T-cell (primary cell): ENCODE data around the gene SBK3. TPM values are rescaled to one million over a fixed set of nuclear protein-coding genes. Genes with fewer than 3 reads are reported as not detected.

Experiments used
- ATAC-seq, 4 experiments: fragments of 200-7000 bp in 3 of 4; fragments of 150-1000 bp in 1 of 4; cut with Tn5 transposase; replicated peaks in 1 of 4; 1 replicate in 3 of 4; 2 replicates in 1 of 4; pipeline ENCODE4 v1.10.0; 2021; ENCODE audit warnings: moderate library complexity in 3 of 4, mild to moderate bottlenecking in 2 of 4, moderate number of reproducible peaks in 1 of 4
- CTCF ChIA-PET, 2 donors: fragments of 300-600 bp; sonication (Branson Sonifier 250); formaldehyde crosslinking; loops; one replicate each; lab custom pipeline; 2022; ENCODE audit warnings: antibody characterized with exemption in 2 of 2; lab: Charles Lee
- POLR2A ChIA-PET, 2 donors: fragments of 300-600 bp; sonication (Branson Sonifier 250); formaldehyde crosslinking; loops; one replicate each; lab custom pipeline; 2022; ENCODE audit warnings: antibody characterized with exemption in 2 of 2; lab: Charles Lee
- DNase-seq, 35 experiments: peaks; one replicate each; pipeline versions ENCODE4 v3.0.0 to v3.0.0-alpha.2; 2013 to 2023
- H3K27ac ChIP-seq: one replicate; pipeline ENCODE4 v1.5.1; 2013; ENCODE audit warnings: low read length
- H3K27me3 ChIP-seq, 2 experiments: replicated peaks in 1 of 2; 1 replicate in 1 of 2; 2 replicates in 1 of 2; pipeline versions ENCODE4 v1.6.1 to v1.7.0; 2013; ENCODE audit warnings: low read length in 1 of 2, mixed read lengths in 1 of 2; ENCODE audit not compliant: control insufficient read depth in 2 of 2, insufficient read depth in 2 of 2; ENCODE audit errors: extremely low read depth in 1 of 2
- H3K36me3 ChIP-seq, 2 donors: 1 replicate in 1 of 2; 2 replicates in 1 of 2; pipeline versions ENCODE4 v1.6.1 to v1.7.0; 2013; ENCODE audit warnings: low read length in 1 of 2; ENCODE audit not compliant: control insufficient read depth in 2 of 2, insufficient read depth in 1 of 2; ENCODE audit errors: extremely low read depth in 1 of 2
- H3K4me1 ChIP-seq, 2 experiments: 1 replicate in 1 of 2; 2 replicates in 1 of 2; pipeline versions ENCODE4 v1.6.1 to v1.7.0; 2013; ENCODE audit warnings: low read length in 2 of 2, mixed read lengths in 1 of 2; ENCODE audit not compliant: insufficient read depth in 2 of 2, control insufficient read depth in 1 of 2; ENCODE audit errors: extremely low read depth in 1 of 2
- H3K4me3 ChIP-seq, 2 donors: 1 replicate in 1 of 2; 2 replicates in 1 of 2; pipeline versions ENCODE4 v1.5.1 to v1.7.0; 2013; ENCODE audit warnings: mild to moderate bottlenecking in 2 of 2, low read length in 1 of 2, moderate library complexity in 1 of 2; ENCODE audit not compliant: control insufficient read depth in 1 of 2; ENCODE audit errors: extremely low read depth in 1 of 2
- H3K9me3 ChIP-seq: 2 replicates; pipeline ENCODE4 v1.7.0; 2013
- H3K27ac Mint-ChIP-seq, 2 donors: one replicate each; pipeline ENCODE4 v1.8.0; 2020 to 2021; ENCODE audit warnings: mild to moderate bottlenecking in 2 of 2, mixed read lengths in 2 of 2
- H3K27me3 Mint-ChIP-seq, 2 donors: one replicate each; pipeline ENCODE4 v1.8.0; 2021 to 2022; ENCODE audit warnings: mixed read lengths in 2 of 2
- H3K36me3 Mint-ChIP-seq: one replicate; pipeline ENCODE4 v1.8.0; 2021; ENCODE audit warnings: mixed read lengths
- H3K4me1 Mint-ChIP-seq, 3 donors: one replicate each; pipeline ENCODE4 v1.8.0; 2020 to 2022; ENCODE audit warnings: mixed read lengths in 3 of 3, mild to moderate bottlenecking in 1 of 3
- H3K4me3 Mint-ChIP-seq, 3 donors: one replicate each; pipeline ENCODE4 v1.8.0; 2020 to 2022; ENCODE audit warnings: mild to moderate bottlenecking in 3 of 3, mixed read lengths in 3 of 3, moderate library complexity in 3 of 3
- H3K9me3 Mint-ChIP-seq, 3 donors: one replicate each; pipeline ENCODE4 v1.8.0; 2020 to 2022; ENCODE audit warnings: mixed read lengths in 3 of 3
- WGBS: methylation state at CpG from one replicate; pipeline ENCODE4 v1.1.5; 2013; ENCODE audit warnings: missing lambda C conversion rate; ENCODE audit not compliant: insufficient coverage; 5-methylcytosine and 5-hydroxymethylcytosine counted together
- total RNA-seq, 35 experiments: library from RNA in 6 of 35; stranded (reverse) in 6 of 35; fragments of 120-200 nt in 1 of 35; gene quantifications; one replicate each; pipeline versions ENCODE4 v1.2.1 to v1.2.4 and lab custom pipeline; 2013 to 2026

Gene SBK3
- total RNA-seq, 5 donors from 2014 or later (not counting 1 experiment from before 2014, with no cell fraction given), result not detected

DNA sequence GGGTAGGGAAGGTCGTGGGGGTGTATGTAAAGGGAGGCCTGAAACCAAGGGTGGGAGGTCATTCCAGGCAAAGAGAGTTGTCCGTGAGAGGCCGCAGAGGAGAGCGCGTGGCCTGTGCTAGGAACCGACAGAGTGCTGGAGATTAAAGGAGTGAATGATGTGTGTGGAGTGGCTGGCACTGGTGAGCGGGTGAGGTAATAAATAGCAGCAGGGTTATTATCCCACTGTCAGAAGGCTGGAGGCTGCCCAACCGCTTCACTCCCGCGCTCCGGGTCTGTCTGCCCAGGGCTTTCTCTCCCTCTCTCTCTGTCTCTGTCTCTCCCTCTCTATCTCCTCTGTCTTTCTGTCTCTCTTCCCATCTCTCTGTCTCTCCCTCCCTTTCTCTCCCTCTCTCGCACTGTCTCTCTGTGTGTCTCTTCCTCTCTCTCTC lies 17.9 kb upstream of the SBK3 start:
- no peak overlapping the region for H3K4me3 Mint-ChIP-seq
- ATAC-seq, result no peak
- no peaks in the 10 kb centered on the region for H3K4me1 Mint-ChIP-seq

GRCh38 chr19:55559684-55560083 lies 14.3 kb upstream of the SBK3 start:
- Mint-ChIP-seq H3K27ac (no peak overlapping the region), H3K27me3 (peaks cover 4 to 16% of the 10 kb centered on the region in 2 donors), H3K36me3 (no peaks in the 10 kb centered on the region), H3K9me3 (peaks cover 0 to 4% (median 2%) of the 10 kb centered on the region in 3 donors), H3K4me1 (no peaks in the 10 kb centered on the region), H3K4me3 (no peak overlapping the region)
- WGBS, result 83% methylated on average over 5 of the region's 9 CpGs
- ChIA-PET CTCF (no interaction called here), POLR2A (no interaction called here)
- Histone ChIP-seq H3K4me1 (no peaks in the 10 kb centered on the region), H3K27ac (no peak overlapping the region), H3K27me3 (peaks cover 0 to 30% of the 10 kb centered on the region in 2 experiments), H3K4me3 (no peak overlapping the region), H3K36me3 (no peaks in the 10 kb centered on the region), H3K9me3 (no peaks in the 10 kb centered on the region)
- ATAC-seq (no peak), DNase-seq (no peak)

More for the DNA sequence above, 17.9 kb upstream of the SBK3 start:
- peaks cover 9 to 28% of the 10 kb centered on the region in 2 donors for H3K27me3 Mint-ChIP-seq
- ChIA-PET POLR2A (no interaction called here), CTCF (no interaction called here)
- H3K36me3 Mint-ChIP-seq, result no peaks in the 10 kb centered on the region
- peaks cover 0 to 48% of the 10 kb centered on the region in 2 experiments for H3K27me3 ChIP-seq
- 89% methylated on average over 11 of the region's 12 CpGs for WGBS
- H3K4me1 ChIP-seq, result no peaks in the 10 kb centered on the region
- H3K9me3 ChIP-seq, result no peaks in the 10 kb centered on the region
- H3K4me3 ChIP-seq, result no peak overlapping the region
- H3K27ac ChIP-seq, result no peak overlapping the region
- H3K9me3 Mint-ChIP-seq, result peaks cover 0 to 4% (median 2%) of the 10 kb centered on the region in 3 donors
- H3K36me3 ChIP-seq, result no peaks in the 10 kb centered on the region
- DNase-seq, result no peak
- no peak overlapping the region for H3K27ac Mint-ChIP-seq

- H3K27me3 Mint-ChIP-seq, result peaks cover 3 to 12% of the 10 kb centered on the region in 2 donors
- Histone ChIP-seq H3K9me3 (no peaks in the 10 kb centered on the region), H3K4me1 (no peaks in the 10 kb centered on the region), H3K27ac (no peak overlapping the region), H3K4me3 (no peak overlapping the region), H3K36me3 (no peaks in the 10 kb centered on the region), H3K27me3 (peaks cover 0 to 20% of the 10 kb centered on the region in 2 experiments)
- ChIA-PET CTCF (no interaction called here), POLR2A (no interaction called here)
- no peak overlapping the region for H3K27ac Mint-ChIP-seq
- H3K36me3 Mint-ChIP-seq, result no peaks in the 10 kb centered on the region
- H3K4me3 Mint-ChIP-seq, result no peak overlapping the region
- no peaks in the 10 kb centered on the region for H3K4me1 Mint-ChIP-seq
- ATAC-seq, result no peak
- DNase-seq, result no peak
- H3K9me3 Mint-ChIP-seq, result no peaks in the 10 kb centered on the region
- 88% methylated on average over 8 of the region's 8 CpGs for WGBS
Observed at GRCh38 chr19:55554741-55555152, 9.4 kb upstream of the SBK3 start.

- no peaks in the 10 kb centered on the region for H3K9me3 ChIP-seq
- Mint-ChIP-seq H3K27ac (no peak overlapping the region), H3K36me3 (no peaks in the 10 kb centered on the region), H3K4me3 (no peak overlapping the region), H3K27me3 (peaks cover 3 to 14% of the 10 kb centered on the region in 2 donors), H3K4me1 (no peaks in the 10 kb centered on the region), H3K9me3 (no peaks in the 10 kb centered on the region)
- DNase-seq (no peak), ATAC-seq (no peak)
- ChIA-PET POLR2A (no interaction called here), CTCF (no interaction called here)
- no peaks in the 10 kb centered on the region for H3K4me1 ChIP-seq
- 95% methylated on average over 2 of the region's 9 CpGs for WGBS
- no peak overlapping the region for H3K27ac ChIP-seq
- H3K4me3 ChIP-seq, result no peak overlapping the region
- no peaks in the 10 kb centered on the region for H3K36me3 ChIP-seq
- H3K27me3 ChIP-seq, result peaks cover 0 to 18% of the 10 kb centered on the region in 2 experiments
Observed at GRCh38 chr19:55554302-55554701, 9.0 kb upstream of the SBK3 start.

GRCh38 chr19:55553217-55554182 lies 8.2 kb upstream of the SBK3 start:
- Histone ChIP-seq H3K36me3 (no peaks in the 10 kb centered on the region), H3K27ac (no peak overlapping the region), H3K9me3 (no peaks in the 10 kb centered on the region), H3K4me1 (no peaks in the 10 kb centered on the region), H3K4me3 (no peak overlapping the region), H3K27me3 (peaks cover 0 to 20% of the 10 kb centered on the region in 2 experiments)
- H3K9me3 Mint-ChIP-seq, result no peaks in the 10 kb centered on the region
- no peak for ATAC-seq
- CTCF ChIA-PET, result no interaction called here
- 70% methylated on average over 6 of the region's 13 CpGs for WGBS
- peaks cover 3 to 15% of the 10 kb centered on the region in 2 donors for H3K27me3 Mint-ChIP-seq
- H3K4me1 Mint-ChIP-seq, result no peaks in the 10 kb centered on the region
- POLR2A ChIA-PET, result no interaction called here
- H3K36me3 Mint-ChIP-seq, result no peaks in the 10 kb centered on the region
- no peak overlapping the region for H3K4me3 Mint-ChIP-seq
- no peak for DNase-seq
- H3K27ac Mint-ChIP-seq, result no peak overlapping the region

DNA sequence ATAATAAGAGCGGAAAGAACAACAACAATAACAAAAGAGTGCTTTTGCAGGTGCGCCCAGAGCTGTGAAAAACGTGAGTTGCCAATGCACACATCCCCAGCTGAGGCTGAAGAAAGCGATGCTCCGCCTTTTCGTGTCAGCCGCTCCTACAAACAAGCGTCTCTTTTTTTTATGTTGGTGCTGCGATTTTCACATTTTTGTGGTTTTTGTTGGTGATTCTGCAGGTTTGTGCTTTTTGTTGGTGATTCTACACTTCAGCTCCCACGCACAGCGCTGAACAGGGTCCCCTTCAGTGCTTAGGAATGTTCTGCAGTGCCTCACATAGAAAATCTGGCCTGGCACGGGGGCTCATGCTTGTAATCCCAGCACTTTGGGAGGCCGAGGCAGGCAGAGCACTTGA lies 7.3 kb upstream of the SBK3 start:
- WGBS, result 74% methylated on average over 7 of the region's 13 CpGs
- ATAC-seq, result no peak
- H3K4me1 ChIP-seq, result no peaks in the 10 kb centered on the region
- Mint-ChIP-seq H3K4me3 (no peak overlapping the region), H3K9me3 (no peaks in the 10 kb centered on the region), H3K27ac (no peak overlapping the region), H3K27me3 (peaks cover 8 to 24% of the 10 kb centered on the region in 2 donors), H3K4me1 (no peaks in the 10 kb centered on the region), H3K36me3 (no peaks in the 10 kb centered on the region)
- H3K4me3 ChIP-seq, result no peak overlapping the region
- H3K27ac ChIP-seq, result no peak overlapping the region
- H3K36me3 ChIP-seq, result no peaks in the 10 kb centered on the region
- POLR2A ChIA-PET, result no interaction called here
- no peaks in the 10 kb centered on the region for H3K9me3 ChIP-seq
- no peak for DNase-seq
- CTCF ChIA-PET, result no interaction called here
- H3K27me3 ChIP-seq, result peaks cover 0 to 20% of the 10 kb centered on the region in 2 experiments
